Keratinocyte (primary cell): ENCODE results near the gene MAST2.

ENCODE experiments used
- CTCF ChIP-seq, 3 experiments: IDR thresholded peaks in 1 of 3; conservative IDR thresholded peaks in 1 of 3; optimal IDR thresholded peaks in 1 of 3; 2 replicates in 2 of 3; 3 replicates in 1 of 3; pipeline versions ENCODE3 to v1.5.1; 2011; ENCODE audit warnings: low read length in 3 of 3, mild to moderate bottlenecking in 3 of 3, moderate library complexity in 2 of 3, control low read depth in 1 of 3, inconsistent platforms in 1 of 3; ENCODE audit not compliant: insufficient read depth in 2 of 3; ENCODE audit errors: extremely low read depth in 1 of 3
- EZH2 ChIP-seq: IDR thresholded peaks from one replicate; pipeline ENCODE4 v1.6.1; 2012; ENCODE audit warnings: inconsistent platforms, mild to moderate bottlenecking, low read length, moderate library complexity

- no peak for TF ChIP-seq CTCF (optimal IDR thresholded peaks at IDR 0.05 in 1 of 3, IDR thresholded peaks at IDR 0.05 in 1 of 3, conservative IDR thresholded peaks at IDR 0.05 in 1 of 3; ENCODE audit: extremely low read depth in 1 of 3, insufficient read depth in 2 of 3, low read length in 3 of 3)
- TF ChIP-seq EZH2 = no peak
These were observed 224.6 kb downstream of the MAST2 start for GRCh38 chr1:46027788-46028573.
